Measurements from ENCODE around the gene MEF2C.
A peak's percentile ranks its signal among the peaks of the same experiment; 100 is the strongest.

Gene MEF2C

GRCh38 chr5:88675168-88675707 is 207.7 kb downstream of the MEF2C start:
- DNase-seq (ENCODE audit: low read depth, low spot score) = peak; percentile 78

- DNase-seq (ENCODE audit: low read depth, low spot score) = peak; percentile 85
These were observed 208.4 kb downstream of the MEF2C start for GRCh38 chr5:88674356-88675167.

GRCh38 chr5:88673253-88674105 is 209.5 kb downstream of the MEF2C start:
- DNase-seq (ENCODE audit: low read depth, low spot score) = peak; percentile 92

GRCh38 chr5:88672644-88673252 is 210.2 kb downstream of the MEF2C start:
- peak; percentile 66 for DNase-seq (ENCODE audit: low read depth, low spot score)

- peak; percentile 74 for DNase-seq (ENCODE audit: low read depth, low spot score)
These were observed 211.2 kb downstream of the MEF2C start for GRCh38 chr5:88671505-88672499.

- DNase-seq (ENCODE audit: low read depth, low spot score) = peak; percentile 41
These were observed 211.9 kb downstream of the MEF2C start for GRCh38 chr5:88671106-88671504.

GRCh38 chr5:88670461-88670860 is 212.5 kb downstream of the MEF2C start:
- DNase-seq (ENCODE audit: low read depth, low spot score) = peak; percentile 22

GRCh38 chr5:88669371-88670050 is 213.5 kb downstream of the MEF2C start:
- peak; percentile 58 for DNase-seq (ENCODE audit: low read depth, low spot score)

- DNase-seq (ENCODE audit: low read depth, low spot score) = peak; percentile 76
These were observed 215.3 kb downstream of the MEF2C start for GRCh38 chr5:88667496-88668201.
